ENCODE measurements around the gene CLDN10. TPM values are rescaled to one million over a fixed set of nuclear protein-coding genes. Genes with fewer than 3 reads are reported as not detected.

The CLDN10 gene
- total and polyA plus RNA-seq, 2 donors (not counting 3 experiments of a cell fraction or from before 2014, with no cell fraction given): 0.49 to 0.69 TPM

DNA sequence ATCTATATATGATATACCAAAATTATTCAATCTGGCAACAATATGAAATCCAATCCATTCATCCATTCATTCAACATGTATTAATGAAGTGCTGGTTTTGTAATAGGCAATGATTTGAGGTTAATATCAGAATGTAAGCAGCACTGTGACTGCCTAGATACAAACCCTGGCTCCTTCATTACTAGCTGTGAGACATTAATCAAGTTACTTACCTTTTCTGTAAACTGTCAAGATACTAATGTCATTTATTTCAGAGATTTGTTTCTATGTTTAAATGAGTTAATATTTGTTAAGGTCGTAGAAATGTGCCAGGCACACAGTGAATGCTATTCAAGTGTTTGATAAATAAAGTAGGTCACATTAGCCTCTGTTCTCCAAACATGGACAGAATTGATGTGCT, 40.9 kb downstream of the CLDN10 start:
- POLR2A ChIA-PET: no interaction called here
- Histone ChIP-seq H3K27me3 (ENCODE audit: control insufficient read depth in 2 of 2, insufficient read depth in 2 of 2, low read length in 2 of 2) (no peaks in the 10 kb centered on the region), H3K9me3 (replicated peaks; ENCODE audit: control insufficient read depth, insufficient read depth, low read length) (no peaks in the 10 kb centered on the region), H3K36me3 (ENCODE audit: control insufficient read depth in 2 of 2, extremely low read depth in 1 of 2, insufficient read depth in 2 of 2, low read length in 2 of 2) (peaks cover 9 to 12% of the 10 kb centered on the region in 2 experiments), H3K79me2 (ENCODE audit: control insufficient read depth, insufficient read depth, low read length) (no peaks in the 10 kb centered on the region), H3K4me2 (ENCODE audit: insufficient read depth, low read length) (no peak overlapping the region), H3K4me3 (replicated peaks in 1 of 3; ENCODE audit: insufficient read depth in 1 of 3, low read depth in 1 of 3, low read length in 3 of 3) (no peak overlapping the region), H3K9me1 (replicated peaks; ENCODE audit: control insufficient read depth, extremely low read depth, insufficient read depth, low read length) (no peaks in the 10 kb centered on the region), H3K27ac (ENCODE audit: insufficient read depth, low read depth, low read length) (no peak overlapping the region), H3K4me1 (ENCODE audit: control insufficient read depth, extremely low read depth, insufficient read depth, low read length) (no peaks in the 10 kb centered on the region), H4K20me1 (replicated peaks; ENCODE audit: control insufficient read depth, extremely low read depth, insufficient read depth, low read length) (no peaks in the 10 kb centered on the region), H3K9ac (replicated peaks; ENCODE audit: extremely low read depth, insufficient read depth, low read length) (no peak overlapping the region), H2AFZ (ENCODE audit: low read depth, low read length) (no peak overlapping the region)
- BruUV-seq (replicated peaks): no TSS peak
- CTCF ChIA-PET: interaction anchor here (0.9 to 1.2 kb wide), 2 partner anchors 37 to 57 kb away, joined by 3 read pairs; no protein-coding TSS in a partner anchor
- DNase-seq (ENCODE audit: low read depth, low spot score): no peak
- FAIRE-seq: no peak
- dilution Hi-C loops (cut with MboI; ENCODE audit: extremely low pct_ligation_motif_present, low sequenced_read_pairs): no loop called here
- TF ChIP-seq, protein P1, sequence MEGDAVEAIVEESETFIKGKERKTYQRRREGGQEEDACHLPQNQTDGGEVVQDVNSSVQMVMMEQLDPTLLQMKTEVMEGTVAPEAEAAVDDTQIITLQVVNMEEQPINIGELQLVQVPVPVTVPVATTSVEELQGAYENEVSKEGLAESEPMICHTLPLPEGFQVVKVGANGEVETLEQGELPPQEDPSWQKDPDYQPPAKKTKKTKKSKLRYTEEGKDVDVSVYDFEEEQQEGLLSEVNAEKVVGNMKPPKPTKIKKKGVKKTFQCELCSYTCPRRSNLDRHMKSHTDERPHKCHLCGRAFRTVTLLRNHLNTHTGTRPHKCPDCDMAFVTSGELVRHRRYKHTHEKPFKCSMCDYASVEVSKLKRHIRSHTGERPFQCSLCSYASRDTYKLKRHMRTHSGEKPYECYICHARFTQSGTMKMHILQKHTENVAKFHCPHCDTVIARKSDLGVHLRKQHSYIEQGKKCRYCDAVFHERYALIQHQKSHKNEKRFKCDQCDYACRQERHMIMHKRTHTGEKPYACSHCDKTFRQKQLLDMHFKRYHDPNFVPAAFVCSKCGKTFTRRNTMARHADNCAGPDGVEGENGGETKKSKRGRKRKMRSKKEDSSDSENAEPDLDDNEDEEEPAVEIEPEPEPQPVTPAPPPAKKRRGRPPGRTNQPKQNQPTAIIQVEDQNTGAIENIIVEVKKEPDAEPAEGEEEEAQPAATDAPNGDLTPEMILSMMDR (IDR thresholded peaks at IDR 0.05; ENCODE audit: extremely low read depth in 1 of 2, insufficient read depth in 1 of 2, low read depth in 1 of 2, low read length in 2 of 2): no peak
- TF ChIP-seq MYC (IDR thresholded peaks at IDR 0.05; ENCODE audit: low read depth, low read length) (no peak), JUN (IDR thresholded peaks at IDR 0.05; ENCODE audit: borderline replicate concordance, insufficient read depth, insufficient read length, low read depth) (no peak), MAX (IDR thresholded peaks at IDR 0.05; ENCODE audit: insufficient read depth, insufficient read length) (no peak), POLR2A (IDR thresholded peaks at IDR 0.05; ENCODE audit: low read depth, low read length) (no peak), FOS (IDR thresholded peaks at IDR 0.05; ENCODE audit: borderline replicate concordance, insufficient read depth, low read length) (no peak), GATA2 (IDR thresholded peaks at IDR 0.05; ENCODE audit: insufficient read depth, insufficient read length, low read depth, low read length) (no peak), POLR2AphosphoS5 (IDR thresholded peaks at IDR 0.05; ENCODE audit: insufficient read depth, low read depth, low read length) (no peak)
- intact Hi-C loops (cut with micrococcal nuclease): no loop called here

Data from endothelial cell of umbilical vein (primary cell).